Lower leg skin (tissue), 3 donors: ENCODE measurements around the gene RIMS1.

Experiments used
- CTCF ChIP-seq, 3 donors: fragments of 450-650 bp; IDR thresholded peaks; one replicate each; pipeline ENCODE4 v1.5.1; 2016; ENCODE audit warnings: antibody characterized with exemption in 3 of 3, mild to moderate bottlenecking in 3 of 3, moderate library complexity in 2 of 3
- POLR2A ChIP-seq, 2 donors: fragments of 450-650 bp; IDR thresholded peaks; one replicate each; pipeline ENCODE4 v1.6.1; 2016 to 2017; ENCODE audit warnings: antibody characterized with exemption in 2 of 2, mild to moderate bottlenecking in 1 of 2, moderate library complexity in 1 of 2

- no peak for TF ChIP-seq CTCF (IDR thresholded peaks at IDR 0.05)
- TF ChIP-seq POLR2A (IDR thresholded peaks at IDR 0.05): no peak
Observed at GRCh38 chr6:71913444-71914234, 27.3 kb downstream of the RIMS1 start.
